Suppressor macrophage (primary cell): ENCODE data around the gene PHGDH.
"Not testable (repeated sequence)": the region's sequence is repeated elsewhere in the genome, so short reads cannot be mapped to it uniquely, and the experiment has no call there.

Experiments used
- DNase-seq, 4 experiments: peaks; one replicate each; pipeline ENCODE4 v3.0.0-alpha.2; 2020 to 2022

Gene PHGDH

DNA sequence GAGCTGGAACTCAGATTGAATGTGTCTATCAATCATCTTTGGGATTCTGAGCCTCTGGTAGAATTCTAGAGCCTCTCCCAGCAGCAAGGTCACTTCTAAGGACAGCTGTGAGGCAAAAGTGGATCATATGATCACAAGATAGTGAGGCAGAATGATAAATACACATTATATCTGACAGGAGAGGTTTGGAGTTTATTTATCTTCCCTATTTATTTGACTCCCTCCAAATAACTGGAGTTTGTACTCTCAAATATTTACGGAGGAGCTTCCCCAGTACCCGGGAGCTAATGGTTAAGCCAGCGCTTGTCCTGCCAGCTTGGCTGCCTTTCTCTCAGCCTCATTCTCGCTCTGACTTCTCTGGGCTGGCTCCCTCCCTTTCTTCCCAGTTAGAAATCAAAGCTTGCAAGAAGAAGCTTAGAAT, 54.6 kb downstream of the PHGDH start:
- no peak for DNase-seq

DNA sequence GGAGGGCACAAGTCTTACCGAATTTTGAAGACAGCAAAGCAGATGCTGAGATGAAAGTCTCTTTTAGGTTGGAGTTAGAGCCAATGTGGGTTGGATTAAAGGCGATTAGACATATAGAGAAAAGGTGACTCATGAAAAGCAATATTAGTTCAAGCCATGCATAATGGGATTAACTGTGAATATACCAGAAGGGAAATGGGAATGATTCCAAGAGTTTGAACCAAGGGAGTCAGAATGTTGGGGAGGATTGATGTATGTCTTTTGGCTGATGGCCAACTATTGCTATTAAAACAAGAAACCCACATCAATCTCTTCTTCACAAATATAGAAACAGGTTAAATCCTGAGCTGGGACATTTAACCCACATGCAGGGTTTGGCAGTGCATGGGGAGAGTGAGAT, 55.8 kb downstream of the PHGDH start:
- DNase-seq: no peak

DNA sequence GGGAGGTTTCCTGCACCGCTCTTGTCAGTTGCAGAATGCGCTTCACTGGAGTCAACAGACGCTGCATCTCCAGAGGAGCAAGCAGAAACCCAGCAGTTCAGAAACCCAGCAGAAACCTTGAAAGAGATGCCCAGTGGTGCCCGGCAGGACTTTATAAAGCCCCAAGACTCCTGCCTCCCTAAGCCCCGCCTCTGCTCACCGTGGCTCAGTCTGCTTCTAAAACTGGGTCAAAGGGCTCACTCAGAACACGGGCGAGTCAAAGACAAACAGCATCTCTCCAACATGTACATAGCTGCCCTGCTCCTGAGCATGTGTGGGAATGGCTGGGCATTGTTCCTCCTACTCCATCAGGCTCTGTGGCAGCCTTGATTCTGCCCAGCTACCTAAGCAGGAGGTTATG, 57.0 kb downstream of the PHGDH start, which contains the start of gene HMGCS2:
Gene HMGCS2 (minus strand): TSS at position 128 of the 400 bp plus-strand sequence. CDS start 61 bp downstream, at position 67.
- DNase-seq: no peak

DNA sequence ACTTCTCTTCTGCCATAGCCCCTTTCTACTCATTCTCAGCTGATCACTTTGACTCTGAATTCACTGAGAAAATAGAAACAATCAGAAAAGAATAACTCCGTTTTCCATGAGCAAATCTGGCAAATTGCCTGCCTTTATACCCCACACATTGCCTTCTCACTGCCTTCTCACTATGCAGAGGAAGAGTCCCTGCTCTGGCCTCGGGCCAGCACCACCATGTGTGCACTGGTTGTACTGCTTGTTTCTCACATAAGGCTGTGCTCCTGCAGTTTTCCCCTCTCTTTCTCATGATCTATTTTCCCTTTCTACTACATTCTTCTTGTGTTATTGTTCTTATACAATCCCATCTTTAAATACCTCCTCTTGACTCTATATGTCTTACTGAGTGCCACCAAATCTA, 59.3 kb downstream of the PHGDH start:
- DNase-seq: no peak

DNA sequence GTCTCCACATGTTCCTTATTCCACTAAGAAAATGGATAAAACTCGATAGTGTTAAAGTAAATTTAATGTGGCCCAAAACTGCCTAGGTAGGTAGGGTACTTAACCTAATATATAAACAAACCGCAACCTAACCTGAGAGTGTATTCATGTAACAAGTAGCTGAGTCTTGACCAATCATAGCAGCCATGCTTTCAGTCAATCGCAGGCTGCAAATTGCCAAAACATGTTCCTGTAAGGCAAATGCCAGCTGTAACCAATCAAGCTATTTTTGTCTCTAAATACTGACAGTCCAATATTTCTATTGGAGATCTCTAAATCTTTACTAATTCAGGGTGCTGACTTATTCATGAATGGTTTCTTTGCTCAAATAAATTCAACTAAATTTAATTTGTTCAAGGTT, 60.0 kb downstream of the PHGDH start:
- no peak for DNase-seq

DNA sequence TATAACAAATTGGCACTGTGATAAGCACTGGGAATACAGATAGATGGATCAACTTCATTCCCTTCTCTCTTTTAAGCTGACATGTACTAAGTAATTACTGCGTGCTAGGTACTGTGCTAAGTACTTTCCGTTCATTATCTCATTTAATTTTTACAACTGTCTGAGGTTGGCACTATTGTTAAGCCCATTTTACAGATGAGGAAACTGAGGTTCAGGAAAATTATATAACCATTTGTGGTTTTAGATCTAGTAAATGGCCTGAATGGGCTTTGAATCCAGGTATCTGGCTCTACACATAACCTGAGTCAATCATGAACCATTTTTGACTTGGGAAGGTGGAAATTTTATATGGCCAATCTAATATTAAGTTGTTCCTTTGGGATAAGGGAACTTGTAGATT, 60.6 kb downstream of the PHGDH start:
- DNase-seq: no peak

DNA sequence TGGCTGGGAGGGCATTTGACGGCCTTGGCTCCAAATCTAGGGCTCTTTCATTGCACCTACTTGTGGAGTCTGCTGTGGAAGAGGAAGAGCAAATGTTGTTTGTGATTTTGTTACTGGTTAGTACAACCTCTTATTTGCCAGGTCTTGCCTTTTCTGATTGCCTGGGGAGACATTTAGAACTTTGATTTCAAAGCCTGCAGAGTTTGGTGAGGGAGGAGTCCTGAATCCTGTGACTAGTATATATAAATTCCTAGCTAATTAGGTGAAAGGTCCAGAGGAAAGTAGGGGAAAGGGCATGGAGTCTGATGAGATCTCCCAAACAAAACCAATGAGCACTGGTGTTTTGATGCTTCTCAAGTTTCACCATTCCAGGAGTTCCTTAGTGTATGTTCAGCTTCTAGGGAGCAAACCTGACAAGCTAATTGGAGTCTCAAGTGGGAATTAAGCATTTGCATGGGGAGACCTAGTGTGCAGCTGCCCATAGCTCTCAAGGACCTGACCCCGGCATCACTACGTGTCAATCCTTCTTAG, 62.0 kb downstream of the PHGDH start:
- no peak for DNase-seq

DNA sequence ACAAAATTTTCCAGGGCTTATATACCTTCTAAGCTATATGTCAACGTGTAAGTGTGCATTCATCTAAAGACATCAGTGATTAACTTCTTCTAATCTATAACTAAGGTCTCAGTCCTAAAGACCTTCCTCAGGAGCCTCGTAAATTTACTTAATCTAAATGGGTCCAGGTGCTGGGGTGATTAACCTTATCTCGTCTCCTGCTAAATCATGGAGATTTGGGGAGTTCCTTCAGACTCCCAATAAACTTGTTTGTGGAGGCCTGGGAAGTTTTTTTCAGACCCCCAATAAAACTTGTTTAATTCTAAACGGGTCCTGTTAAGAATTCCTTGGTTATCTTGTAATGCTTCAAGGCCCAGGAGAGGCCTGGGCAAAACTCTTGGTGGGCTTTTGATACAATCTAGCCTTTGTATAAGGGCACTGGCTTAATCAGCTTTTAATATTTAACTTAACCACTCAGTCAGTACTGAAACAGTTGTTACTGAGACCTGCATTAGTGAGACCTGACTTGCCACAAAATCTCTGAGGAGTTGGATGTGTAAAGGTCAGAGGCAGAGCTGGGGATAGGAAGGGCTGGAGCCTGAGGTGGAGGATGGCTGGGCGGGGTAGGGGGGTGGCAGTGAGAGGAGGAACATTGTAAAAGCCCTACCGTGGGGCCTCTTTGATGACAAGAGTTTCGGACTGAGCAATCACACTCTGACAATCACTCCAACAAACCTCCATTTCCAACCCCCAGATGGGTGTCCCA, 63.2 kb downstream of the PHGDH start:
- DNase-seq: no peak

DNA sequence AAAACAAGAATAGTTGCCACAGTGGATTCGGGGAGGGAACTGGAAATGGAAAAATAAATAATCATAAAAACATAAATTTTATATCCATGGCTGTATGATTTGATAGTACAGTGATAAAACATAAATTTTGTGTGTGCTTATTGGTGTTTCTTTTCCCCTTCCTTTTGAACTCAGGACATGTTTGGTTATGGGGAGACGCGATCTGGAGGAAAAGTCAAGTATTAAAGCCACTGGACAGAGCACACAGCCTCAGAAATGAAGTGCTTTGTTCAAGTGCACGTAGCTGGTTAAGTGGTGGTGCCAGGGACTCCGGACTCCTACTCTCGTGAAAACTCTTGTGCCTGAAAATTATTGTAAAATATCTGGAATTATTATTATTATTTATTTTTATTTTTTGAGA, 66.6 kb downstream of the PHGDH start:
- DNase-seq: no peak

DNA sequence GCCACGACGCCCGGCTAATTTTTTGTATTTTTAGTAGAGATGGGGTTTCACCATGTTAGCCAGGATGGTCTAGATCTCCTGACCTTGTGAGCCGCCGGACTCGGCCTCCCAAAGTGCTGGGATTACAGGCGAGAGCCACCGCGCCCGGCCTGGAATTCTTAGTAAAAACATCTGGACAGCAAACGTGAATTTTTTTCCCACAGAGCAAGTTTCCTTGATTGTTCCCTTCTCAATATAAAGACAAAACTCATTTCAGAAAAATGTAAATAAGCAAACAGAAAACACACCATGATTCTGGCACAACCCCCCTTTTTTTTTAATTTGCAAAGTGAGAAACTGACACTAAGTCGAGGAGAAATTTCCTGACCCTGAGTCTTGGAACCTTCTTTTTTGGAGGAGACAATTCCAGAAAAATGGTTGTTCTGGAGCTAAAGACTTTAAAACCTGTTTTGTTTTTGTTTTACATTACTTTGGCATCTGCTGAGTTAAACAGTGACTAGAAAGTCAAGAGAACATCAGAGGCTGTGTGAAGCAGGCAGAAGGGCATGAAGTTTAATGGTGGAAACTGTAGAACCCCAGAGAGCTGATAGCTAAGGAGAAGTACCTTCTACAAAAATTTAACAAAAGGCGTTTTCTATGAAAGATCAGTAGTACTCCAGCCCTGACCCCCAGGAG, 67.3 kb downstream of the PHGDH start:
- DNase-seq: no peak

DNA sequence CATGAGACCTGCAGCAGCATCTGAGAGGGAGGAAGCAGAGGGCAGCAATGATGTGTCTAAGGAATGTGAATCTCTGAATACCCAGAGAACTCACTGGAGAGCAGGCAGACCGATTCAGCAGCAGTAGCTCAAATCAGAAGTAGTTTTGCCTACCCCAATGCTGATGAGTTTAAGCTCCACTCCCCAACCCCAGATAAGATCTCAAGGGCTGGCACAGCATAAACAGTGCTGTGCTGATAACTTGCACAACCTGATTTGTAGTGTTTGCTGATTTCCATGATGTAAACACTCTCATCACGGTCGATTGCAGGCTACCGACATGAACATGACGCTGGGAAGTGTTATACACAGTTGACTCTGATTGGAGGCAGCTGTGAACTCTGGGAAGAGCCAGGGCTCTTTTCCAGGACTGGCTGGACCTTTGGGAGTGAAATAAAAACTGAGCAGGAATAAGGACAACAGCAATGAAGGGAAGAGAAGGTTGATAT, 68.2 kb downstream of the PHGDH start:
- DNase-seq: no peak

DNA sequence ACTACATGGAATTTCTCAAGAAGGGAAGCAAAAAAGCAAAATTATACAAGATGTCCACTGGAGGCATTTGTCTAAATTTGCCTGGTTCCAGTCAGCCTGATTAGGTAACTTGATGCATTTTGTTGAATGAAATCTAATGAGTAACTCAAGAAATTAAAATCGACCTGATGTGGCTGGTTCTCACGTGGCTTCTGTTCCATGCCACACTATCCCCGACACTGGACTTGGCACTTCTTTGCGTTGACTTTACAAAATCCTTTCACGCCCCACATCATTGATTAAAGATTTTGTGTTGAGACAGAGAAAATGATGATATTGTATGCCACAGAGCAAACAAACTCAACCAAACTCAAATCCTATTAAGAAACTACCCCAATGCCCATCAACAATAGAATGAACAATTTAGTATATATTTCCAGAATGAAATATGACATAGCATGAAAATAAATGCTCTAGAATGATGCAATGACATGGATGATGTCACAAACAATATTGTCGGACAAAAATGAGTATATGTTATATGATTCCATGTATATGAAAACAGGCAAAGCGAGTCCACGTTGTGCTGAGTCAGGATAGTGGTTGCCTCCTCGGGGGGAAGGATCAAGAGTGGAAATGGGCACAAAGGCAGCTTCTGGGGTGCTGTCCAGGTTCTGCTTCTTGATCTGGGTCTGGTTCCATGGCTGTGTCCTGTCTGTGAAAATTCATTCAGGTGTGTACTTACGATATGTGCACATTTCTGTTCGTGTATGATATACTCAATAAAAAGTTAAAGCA, 69.9 kb downstream of the PHGDH start:
- DNase-seq: no peak

DNA sequence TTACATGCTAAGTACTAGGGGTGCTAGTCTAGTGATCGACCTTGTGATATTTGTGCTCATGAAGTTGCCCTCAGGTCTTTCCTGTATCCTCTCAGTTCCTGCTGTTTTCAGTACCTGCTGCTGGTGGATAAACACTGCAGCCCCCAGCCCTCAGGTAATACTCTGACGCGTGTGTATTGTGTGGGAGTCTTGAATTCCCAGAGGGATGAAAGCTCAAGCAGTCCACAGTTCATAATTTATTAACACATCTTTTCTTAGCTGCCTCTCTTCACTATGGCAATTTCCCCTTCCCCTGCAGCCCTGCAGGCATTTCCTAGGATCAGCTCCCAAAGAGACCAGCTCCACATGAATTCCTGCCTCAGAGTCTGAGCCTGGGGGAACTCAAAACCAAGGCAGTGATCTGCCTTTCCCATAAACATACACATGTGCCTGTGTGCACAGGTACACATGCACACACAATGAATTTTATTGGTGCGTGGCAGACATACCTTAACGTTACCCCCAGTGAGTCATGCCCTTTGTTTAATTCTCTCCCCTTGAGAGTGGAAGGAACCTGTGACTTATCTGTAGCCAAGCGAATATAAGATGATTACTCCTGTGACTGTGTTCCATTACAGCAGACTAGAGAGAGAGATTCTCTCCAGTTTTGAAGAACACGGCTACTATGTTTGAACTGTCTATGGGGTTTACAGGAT, 71.0 kb downstream of the PHGDH start:
- DNase-seq: no peak

DNA sequence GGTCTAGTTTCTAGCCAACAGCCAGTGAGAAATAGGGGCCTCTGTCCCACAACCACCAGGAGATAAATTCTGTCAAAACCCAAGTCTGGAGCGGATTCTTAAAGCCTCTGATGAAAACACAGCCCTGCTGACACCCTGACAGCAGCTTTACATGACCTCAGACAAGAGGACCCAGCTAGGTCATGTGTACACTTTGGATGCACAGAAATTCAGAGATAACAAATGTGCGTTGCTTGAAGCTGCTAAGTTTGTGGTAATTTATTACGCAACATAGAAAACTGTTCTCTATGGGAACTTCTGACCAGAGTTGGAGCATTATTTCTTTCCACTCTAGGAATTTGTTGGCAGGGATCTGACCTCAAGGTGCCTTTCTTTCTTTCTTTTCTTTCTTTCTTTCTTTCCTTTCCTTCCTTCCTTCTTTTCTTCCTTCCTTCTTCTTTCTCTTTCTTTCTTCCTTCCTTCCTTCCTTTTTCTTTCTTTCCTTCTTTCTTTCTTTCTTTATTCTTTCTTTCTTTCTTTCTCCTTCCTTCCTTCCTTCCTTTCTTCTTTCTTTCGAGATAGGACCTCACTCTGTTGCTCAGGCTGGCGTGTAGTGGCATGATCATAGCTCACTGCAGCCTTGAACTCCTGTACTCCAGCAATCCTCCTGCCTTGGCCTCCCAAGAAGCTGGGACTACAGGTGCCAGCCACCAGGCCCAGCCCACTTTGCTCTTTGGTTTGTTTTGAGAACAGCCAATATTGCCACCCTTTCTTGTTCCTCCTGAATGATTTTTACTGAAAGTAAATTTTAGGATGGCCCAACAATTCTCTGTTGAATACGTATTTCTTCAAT, 71.8 kb downstream of the PHGDH start:
- peak in 3 of 4 experiments; percentile 7 to 51 (median 37) for DNase-seq

DNA sequence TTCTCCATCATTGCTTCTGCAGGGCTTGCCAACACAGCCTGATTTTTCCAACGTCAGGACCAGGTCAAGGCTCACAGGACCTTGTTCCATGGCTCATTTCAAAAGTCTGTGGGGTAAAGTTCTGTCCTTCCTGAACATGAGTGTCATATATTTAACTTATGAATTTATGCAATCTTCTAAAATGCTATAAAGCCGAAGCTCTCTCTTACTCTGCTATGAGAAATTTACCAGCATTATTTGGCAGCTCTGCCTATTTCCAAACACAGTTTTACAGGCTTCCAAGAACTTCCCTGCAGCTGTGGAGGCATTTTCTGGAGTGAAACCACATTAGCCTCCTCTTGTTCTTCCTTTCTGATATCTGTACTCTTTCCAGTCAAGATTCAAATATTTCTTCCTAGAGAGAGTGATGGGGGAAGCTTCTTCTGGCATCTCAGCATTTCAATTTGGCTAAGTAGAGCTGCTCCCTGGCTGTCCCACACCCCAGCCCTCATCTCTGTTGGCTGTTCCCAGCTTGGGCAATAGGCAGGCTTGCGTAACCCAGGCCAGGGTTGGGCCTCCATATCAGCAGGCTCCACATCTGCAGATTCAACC, 72.6 kb downstream of the PHGDH start:
- peak; percentile 51 to 78 (median 64) for DNase-seq

DNA sequence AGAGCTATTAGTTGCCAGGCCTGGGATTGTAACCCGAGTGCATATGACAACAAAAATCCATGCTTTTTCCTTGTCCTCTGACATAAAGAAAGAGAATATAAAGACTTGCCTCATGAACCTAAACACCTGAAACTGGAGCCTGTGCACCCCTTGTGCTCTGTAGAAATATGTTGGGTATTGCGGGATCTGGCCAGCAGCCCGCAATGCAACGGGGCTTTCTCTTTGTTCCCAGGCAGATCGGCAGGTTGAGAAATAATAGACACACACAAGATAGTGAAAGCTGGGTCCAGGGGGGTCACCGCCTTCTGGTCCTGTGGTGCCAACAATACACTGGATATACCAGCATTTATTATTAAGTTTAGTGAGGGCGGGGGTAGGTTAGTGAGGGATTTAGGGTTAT, 74.3 kb downstream of the PHGDH start:
- DNase-seq: not testable (repeated sequence)

DNA sequence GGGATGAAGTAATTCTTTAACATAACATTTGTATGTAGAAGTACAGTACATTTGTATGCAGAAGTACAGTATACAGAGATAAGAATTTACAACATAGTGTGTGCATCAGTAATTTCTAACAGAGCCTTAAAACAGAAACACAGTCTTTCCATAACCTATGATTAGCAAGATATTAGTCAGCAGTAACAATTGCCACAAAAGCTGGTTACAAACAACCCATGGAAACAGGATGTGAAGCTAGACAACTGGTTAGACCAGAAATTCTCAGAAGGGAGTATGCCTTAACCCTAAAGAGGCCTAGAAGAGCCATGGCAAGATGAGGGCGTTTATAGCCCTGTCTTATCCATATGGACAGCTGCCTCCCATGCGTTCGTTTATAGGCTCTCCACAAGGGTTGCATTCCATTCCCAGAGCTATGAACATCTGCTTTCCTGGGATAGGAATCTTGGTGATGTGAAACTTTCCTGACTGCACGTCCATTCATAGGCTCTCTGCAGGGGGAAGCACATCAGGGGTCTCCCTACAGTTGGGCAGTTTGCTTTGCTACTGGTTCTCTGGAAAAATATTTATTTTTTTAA, 74.8 kb downstream of the PHGDH start:
- peak in 2 of 4 experiments; percentile 9 to 11 for DNase-seq

DNA sequence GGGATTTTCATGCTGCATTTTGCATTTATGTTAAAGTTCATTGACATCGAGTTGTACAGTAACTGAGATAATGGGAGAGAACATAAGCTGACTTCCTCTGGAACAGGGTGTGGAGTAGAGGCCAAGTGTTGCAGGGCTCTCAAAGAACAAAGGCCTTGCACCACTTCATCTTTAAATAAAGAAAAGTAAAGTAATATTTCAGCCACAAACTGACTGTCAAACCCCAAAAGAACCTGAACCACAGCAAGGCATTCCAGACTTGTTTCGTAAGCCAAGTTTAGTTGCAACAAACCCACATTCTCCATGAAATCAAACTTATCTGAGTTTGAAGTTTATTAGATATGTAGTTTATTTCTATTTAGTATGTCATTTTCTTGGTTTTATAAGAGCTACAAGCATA, 76.0 kb downstream of the PHGDH start:
- DNase-seq: no peak

DNA sequence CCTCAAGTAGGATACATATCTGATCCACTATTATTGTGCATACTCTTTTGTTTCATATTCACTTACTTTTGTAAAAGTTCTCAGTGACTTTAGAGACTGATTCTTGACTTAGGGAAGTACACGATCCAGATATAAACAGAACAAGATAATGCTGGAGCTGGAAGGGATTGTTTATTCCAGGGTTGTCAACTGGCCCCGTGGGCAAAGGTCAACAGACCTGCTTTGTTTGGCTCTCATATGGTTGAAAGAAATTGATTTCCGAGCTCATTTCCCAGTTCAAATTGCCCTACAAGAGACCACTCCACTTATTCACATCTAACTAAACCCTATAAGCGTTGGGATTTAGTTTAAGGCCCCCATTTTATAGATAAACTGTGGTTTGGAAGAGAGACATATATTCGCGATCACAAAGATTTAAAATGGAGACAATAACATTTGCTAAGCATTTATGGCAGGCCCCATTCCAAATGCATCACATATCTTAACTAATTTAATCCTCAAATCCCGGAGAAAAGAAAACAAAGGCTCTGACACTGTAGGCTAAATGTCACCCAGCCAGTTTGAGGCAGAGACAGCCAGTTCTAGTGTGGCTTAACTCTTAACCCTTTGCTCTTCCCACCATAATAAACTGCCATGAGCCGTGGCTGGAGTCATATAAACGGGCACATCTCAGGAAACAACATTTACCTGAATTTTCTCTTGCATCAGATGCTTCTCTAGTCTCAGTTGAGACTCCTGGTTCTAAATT, 78.9 kb downstream of the PHGDH start:
- no peak for DNase-seq

DNA sequence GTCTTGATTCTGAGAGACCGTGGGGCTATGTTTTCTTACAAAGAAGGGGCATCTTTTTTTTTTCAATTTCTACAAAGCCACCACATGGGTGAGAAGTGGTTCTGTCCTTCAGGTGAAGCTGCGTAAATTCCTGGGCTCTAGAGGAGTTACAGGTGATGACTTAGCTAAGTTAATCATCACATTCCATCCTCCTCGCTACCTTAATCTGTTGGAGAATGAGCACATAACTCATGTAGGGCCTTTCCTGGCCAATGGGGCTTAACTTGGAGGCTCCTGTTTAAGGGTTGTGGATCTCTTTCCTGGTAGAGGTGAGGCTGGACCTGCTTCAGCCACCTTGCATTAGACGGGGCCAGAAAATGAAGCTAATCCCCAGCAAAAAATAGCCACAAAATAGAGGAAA, 79.6 kb downstream of the PHGDH start:
- no peak for DNase-seq
